AG04449 (cell line): ENCODE results near the gene COBL.

ENCODE experiments used
- CTCF ChIA-PET: fragments of 350-600 bp; formaldehyde crosslinking; extraction: SDS; loops from one replicate; lab custom pipeline; 2021; ENCODE audit warnings: antibody characterized with exemption; lab: Yijun Ruan, JAX
- POLR2A ChIA-PET: fragments of 400-600, 350-600 bp; formaldehyde crosslinking; extraction: SDS; loops from one replicate; lab custom pipeline; 2020; ENCODE audit warnings: antibody characterized with exemption, inconsistent platforms; lab: Yijun Ruan, JAX
- DNase-seq: peaks from one replicate; pipeline ENCODE4 v3.0.0-alpha.2; 2010; ENCODE audit warnings: low read depth, low spot score
- H3K4me3 ChIP-seq: 2 replicates; pipeline ENCODE4 v1.5.1; 2011; ENCODE audit warnings: low read depth, mild to moderate bottlenecking, control low read depth, low read length
- TF ChIP-seq, protein P1 (sequence below): IDR thresholded peaks from one replicate; pipeline ENCODE4 v1.5.1; 2011; ENCODE audit warnings: mild to moderate bottlenecking, moderate library complexity, low read length, control low read depth, inconsistent platforms; ENCODE audit not compliant: insufficient read depth; ENCODE audit errors: missing control alignments

The COBL gene

GRCh38 chr7:51190969-51191368, 125.6 kb downstream of the COBL start:
- H3K4me3 ChIP-seq, result no peak overlapping the region
- ChIA-PET CTCF (interaction anchor here (1.0 kb wide), 1 partner anchor 29 kb away, joined by 3 read pairs; no protein-coding TSS in a partner anchor), POLR2A (no interaction called here)
- no peak for DNase-seq
- TF ChIP-seq, protein P1, sequence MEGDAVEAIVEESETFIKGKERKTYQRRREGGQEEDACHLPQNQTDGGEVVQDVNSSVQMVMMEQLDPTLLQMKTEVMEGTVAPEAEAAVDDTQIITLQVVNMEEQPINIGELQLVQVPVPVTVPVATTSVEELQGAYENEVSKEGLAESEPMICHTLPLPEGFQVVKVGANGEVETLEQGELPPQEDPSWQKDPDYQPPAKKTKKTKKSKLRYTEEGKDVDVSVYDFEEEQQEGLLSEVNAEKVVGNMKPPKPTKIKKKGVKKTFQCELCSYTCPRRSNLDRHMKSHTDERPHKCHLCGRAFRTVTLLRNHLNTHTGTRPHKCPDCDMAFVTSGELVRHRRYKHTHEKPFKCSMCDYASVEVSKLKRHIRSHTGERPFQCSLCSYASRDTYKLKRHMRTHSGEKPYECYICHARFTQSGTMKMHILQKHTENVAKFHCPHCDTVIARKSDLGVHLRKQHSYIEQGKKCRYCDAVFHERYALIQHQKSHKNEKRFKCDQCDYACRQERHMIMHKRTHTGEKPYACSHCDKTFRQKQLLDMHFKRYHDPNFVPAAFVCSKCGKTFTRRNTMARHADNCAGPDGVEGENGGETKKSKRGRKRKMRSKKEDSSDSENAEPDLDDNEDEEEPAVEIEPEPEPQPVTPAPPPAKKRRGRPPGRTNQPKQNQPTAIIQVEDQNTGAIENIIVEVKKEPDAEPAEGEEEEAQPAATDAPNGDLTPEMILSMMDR, result no peak

DNA sequence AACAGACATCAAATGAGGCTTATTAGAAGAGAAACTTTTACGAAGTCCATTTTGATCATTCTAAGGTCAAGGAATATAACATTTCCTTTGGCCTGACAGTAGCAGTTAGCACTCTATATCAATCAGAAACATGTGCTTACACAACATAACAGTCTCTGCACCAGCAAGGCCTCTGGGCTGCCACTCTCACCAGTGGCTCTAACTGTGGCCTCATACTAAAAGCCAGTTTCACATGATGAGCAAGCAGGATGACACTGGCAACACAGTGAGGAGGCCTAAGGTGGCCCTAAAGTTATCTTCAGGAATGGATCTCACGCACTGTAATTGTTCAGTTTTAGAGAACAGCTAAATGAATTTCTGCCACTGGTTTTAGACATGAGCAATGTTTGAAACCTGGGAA, 126.8 kb downstream of the COBL start:
- TF ChIP-seq, protein P1, result no peak
- no peak overlapping the region for H3K4me3 ChIP-seq
- ChIA-PET POLR2A (no interaction called here), CTCF (no interaction called here)
- no peak for DNase-seq

DNA sequence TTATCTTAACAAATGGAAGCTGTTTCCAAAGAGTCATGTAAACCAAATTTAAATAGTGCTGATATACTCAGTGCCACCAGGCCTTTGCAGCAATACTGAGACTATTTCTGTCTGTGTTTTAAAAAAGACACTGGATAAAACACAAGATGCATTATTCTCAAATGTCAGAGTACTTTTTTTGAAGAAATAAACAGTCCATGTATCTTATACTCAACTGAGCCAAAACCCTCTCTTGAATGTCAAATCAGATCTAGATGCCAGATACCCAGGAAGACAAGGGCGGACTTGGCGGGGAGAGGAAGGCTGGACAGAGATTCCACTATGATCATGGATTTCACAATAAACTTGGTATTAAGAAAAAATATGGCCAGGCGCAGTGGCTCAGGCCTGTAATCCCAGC, 127.6 kb downstream of the COBL start:
- ChIA-PET CTCF (no interaction called here), POLR2A (no interaction called here)
- DNase-seq, result no peak
- TF ChIP-seq, protein P1, result no peak
- H3K4me3 ChIP-seq, result no peak overlapping the region

DNA sequence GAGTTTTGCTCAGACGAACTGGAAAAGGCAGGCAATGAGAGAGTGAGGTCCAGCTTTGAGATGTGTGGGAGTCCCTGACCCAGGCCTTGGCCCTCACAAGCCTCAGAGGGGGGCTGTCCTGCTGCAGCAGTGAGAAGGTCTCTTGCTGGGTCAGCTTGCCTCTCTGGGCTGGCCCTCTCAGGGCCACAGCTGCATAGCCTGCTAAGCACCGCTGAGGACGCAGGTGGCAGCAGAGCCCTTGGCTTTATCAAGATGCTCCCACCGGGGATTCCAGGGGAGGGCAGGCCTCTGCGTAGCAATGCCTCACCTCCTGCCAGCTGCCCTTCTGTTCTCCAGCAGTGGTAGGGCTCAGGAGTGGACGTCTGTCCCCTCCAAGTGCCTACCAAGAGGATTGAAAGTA, 128.7 kb downstream of the COBL start:
- no peak for DNase-seq
- H3K4me3 ChIP-seq, result no peak overlapping the region
- ChIA-PET CTCF (no interaction called here), POLR2A (no interaction called here)
- TF ChIP-seq, protein P1, result no peak

DNA sequence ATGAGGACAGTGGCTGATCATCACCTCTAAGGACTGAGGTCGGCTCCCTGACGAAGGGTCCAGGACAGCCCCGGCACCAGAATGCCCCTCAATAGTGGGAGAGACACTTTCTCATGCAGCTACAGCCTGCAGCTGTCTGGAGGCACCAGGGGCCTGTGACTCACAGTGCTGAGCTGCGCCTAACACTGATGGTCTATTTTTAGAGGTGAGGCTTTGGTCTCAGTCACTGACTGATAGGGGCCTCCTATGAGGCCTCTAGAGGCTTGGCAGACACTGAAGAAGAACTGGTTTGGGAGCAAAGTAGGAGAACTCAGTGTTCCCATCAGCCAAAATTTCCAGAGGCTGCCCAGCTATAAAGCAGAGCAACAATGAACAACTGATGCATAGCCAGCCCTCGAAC, 130.1 kb downstream of the COBL start:
- TF ChIP-seq, protein P1, result no peak
- CTCF ChIA-PET, result interaction anchor here (1.1 kb wide), 1 partner anchor 24 kb away, joined by 5 read pairs; no protein-coding TSS in a partner anchor
- no peak for DNase-seq
- H3K4me3 ChIP-seq, result no peak overlapping the region
- POLR2A ChIA-PET, result interaction anchor here (0.6 kb wide), 1 partner anchor 1857 kb away, joined by 3 read pairs; no protein-coding TSS in a partner anchor

GRCh38 chr7:51182636-51183166, 133.9 kb downstream of the COBL start:
- DNase-seq, result no peak
- POLR2A ChIA-PET, result no interaction called here
- no peak overlapping the region for H3K4me3 ChIP-seq
- CTCF ChIA-PET, result interaction anchor here (4.2 kb wide), 1 partner anchor 21 kb away, joined by 21 read pairs; no protein-coding TSS in a partner anchor
- TF ChIP-seq, protein P1, result no peak
